Mesendoderm (in vitro differentiated cells): Measurements from ENCODE around the gene KLRD1.
"Not testable (repeated sequence)": the region's sequence is repeated elsewhere in the genome, so short reads cannot be mapped to it uniquely, and the experiment has no call there.

ENCODE experiments used
- DNase-seq: peaks from one replicate; pipeline ENCODE4 v3.0.0; 2013
- H2AK5ac ChIP-seq: 2 replicates; pipeline ENCODE4 v1.6.1; 2013; ENCODE audit warnings: low read length, inconsistent platforms
- H2BK120ac ChIP-seq: 2 replicates; pipeline ENCODE4 v1.6.1; 2013; ENCODE audit warnings: low read depth, mild to moderate bottlenecking, low read length, moderate library complexity, mixed read lengths
- H2BK15ac ChIP-seq: replicated peaks from 2 replicates; pipeline ENCODE4 v1.6.1; 2013; ENCODE audit warnings: low read depth, mild to moderate bottlenecking, moderate library complexity
- H2BK5ac ChIP-seq: 2 replicates; pipeline ENCODE4 v1.6.1; 2013; ENCODE audit warnings: low read length, inconsistent platforms
- H3K18ac ChIP-seq: 2 replicates; pipeline ENCODE4 v1.6.1; 2013; ENCODE audit warnings: mild to moderate bottlenecking, low read length, mixed read lengths
- H3K23ac ChIP-seq: one replicate; pipeline ENCODE4 v1.6.1; 2013; ENCODE audit warnings: low read length
- H3K27ac ChIP-seq: 2 replicates; pipeline ENCODE4 v1.5.1; 2013; ENCODE audit warnings: low read depth, mild to moderate bottlenecking, inconsistent platforms, low read length, moderate library complexity
- H3K27me3 ChIP-seq: 2 replicates; pipeline ENCODE4 v1.6.1; 2013; ENCODE audit warnings: low read length, control low read depth, mild to moderate bottlenecking, inconsistent platforms; ENCODE audit not compliant: insufficient read depth, poor library complexity
- H3K36me3 ChIP-seq: 2 replicates; pipeline ENCODE4 v1.6.1; 2013; ENCODE audit warnings: low read length, inconsistent platforms; ENCODE audit not compliant: control insufficient read depth, insufficient read depth
- H3K4ac ChIP-seq: one replicate; pipeline ENCODE4 v1.6.1; 2013; ENCODE audit warnings: low read depth, mild to moderate bottlenecking, low read length, moderate library complexity
- H3K4me1 ChIP-seq: 2 replicates; pipeline ENCODE4 v1.6.1; 2013; ENCODE audit warnings: low read depth, low read length, inconsistent platforms; ENCODE audit not compliant: control insufficient read depth
- H3K4me2 ChIP-seq: 2 replicates; pipeline ENCODE4 v1.6.1; 2013; ENCODE audit warnings: low read length
- H3K4me3 ChIP-seq: 2 replicates; pipeline ENCODE4 v1.5.1; 2013; ENCODE audit warnings: mild to moderate bottlenecking, low read length
- H3K56ac ChIP-seq: one replicate; pipeline ENCODE4 v1.6.1; 2013; ENCODE audit warnings: low read length
- H3K79me1 ChIP-seq: 2 replicates; pipeline ENCODE4 v1.6.1; 2013; ENCODE audit warnings: low read length, inconsistent platforms
- H3K79me2 ChIP-seq: 2 replicates; pipeline ENCODE4 v1.6.1; 2013; ENCODE audit warnings: mild to moderate bottlenecking, low read length; ENCODE audit not compliant: control insufficient read depth, insufficient read depth
- H3K9ac ChIP-seq: 2 replicates; pipeline ENCODE4 v1.6.1; 2013; ENCODE audit warnings: low read length, inconsistent platforms
- H4K5ac ChIP-seq: one replicate; pipeline ENCODE4 v1.6.1; 2013; ENCODE audit warnings: low read length
- H4K8ac ChIP-seq: one replicate; pipeline ENCODE4 v1.6.1; 2013; ENCODE audit warnings: low read depth, mild to moderate bottlenecking, control low read depth, low read length, moderate library complexity
- WGBS: extraction: QIAGEN DNeasy Blood & Tissue Kit; methylation state at CpG from one replicate; pipeline ENCODE4 v1.1.7; 2013; ENCODE audit warnings: low lambda C conversion rate, missing lambda C conversion rate; ENCODE audit not compliant: insufficient coverage; ENCODE audit errors: extremely low coverage; 5-methylcytosine and 5-hydroxymethylcytosine counted together

The KLRD1 gene

GRCh38 chr12:10319388-10319787 is 11.7 kb downstream of the KLRD1 start:
- Histone ChIP-seq H3K18ac (no peak overlapping the region), H3K9ac (no peak overlapping the region), H2AK5ac (no peak overlapping the region), H3K4me3 (no peak overlapping the region), H3K4me2 (no peak overlapping the region), H2BK15ac (no peak overlapping the region), H3K27me3 (no peaks in the 10 kb centered on the region), H3K4me1 (no peaks in the 10 kb centered on the region), H3K36me3 (no peaks in the 10 kb centered on the region), H2BK5ac (no peak overlapping the region), H3K56ac (no peak overlapping the region), H3K27ac (no peak overlapping the region), H4K8ac (no peak overlapping the region), H4K5ac (no peak overlapping the region), H3K79me1 (no peaks in the 10 kb centered on the region), H3K79me2 (no peaks in the 10 kb centered on the region), H3K23ac (no peak overlapping the region), H2BK120ac (no peak overlapping the region), H3K4ac (no peak overlapping the region)
- DNase-seq = no peak
- no CpG with 5 or more reads among the region's 2 CpGs for WGBS

GRCh38 chr12:10320643-10321042 is 13.0 kb downstream of the KLRD1 start:
- Histone ChIP-seq H2BK120ac (no peak overlapping the region), H3K4ac (no peak overlapping the region), H3K9ac (no peak overlapping the region), H3K4me2 (no peak overlapping the region), H4K5ac (no peak overlapping the region), H3K18ac (no peak overlapping the region), H4K8ac (no peak overlapping the region), H3K23ac (no peak overlapping the region), H3K79me2 (no peaks in the 10 kb centered on the region), H2AK5ac (no peak overlapping the region), H3K4me1 (no peaks in the 10 kb centered on the region), H3K79me1 (no peaks in the 10 kb centered on the region), H2BK5ac (no peak overlapping the region), H2BK15ac (no peak overlapping the region), H3K56ac (no peak overlapping the region), H3K27me3 (no peaks in the 10 kb centered on the region), H3K4me3 (no peak overlapping the region), H3K27ac (no peak overlapping the region), H3K36me3 (no peaks in the 10 kb centered on the region)
- no peak for DNase-seq
- WGBS = no CpG with 5 or more reads among the region's 1 CpG

- H3K4ac ChIP-seq, H2BK15ac ChIP-seq, H3K36me3 ChIP-seq, H4K8ac ChIP-seq, H2BK5ac ChIP-seq, H3K27ac ChIP-seq, H3K23ac ChIP-seq, H3K79me1 ChIP-seq, H2AK5ac ChIP-seq, H2BK120ac ChIP-seq, H3K79me2 ChIP-seq, H3K18ac ChIP-seq, H4K5ac ChIP-seq, H3K56ac ChIP-seq, H3K4me2 ChIP-seq, DNase-seq, H3K4me3 ChIP-seq, H3K4me1 ChIP-seq, H3K9ac ChIP-seq, H3K27me3 ChIP-seq: not testable (repeated sequence)
- no CpG with 5 or more reads among the region's 2 CpGs for whole genome bisulfite sequencing
These were observed 21.0 kb downstream of the KLRD1 start for GRCh38 chr12:10328691-10329090.

- no peak overlapping the region for H2AK5ac ChIP-seq
- no peak overlapping the region for H2BK120ac ChIP-seq
- no peak overlapping the region for H3K9ac ChIP-seq
- no peak overlapping the region for H2BK5ac ChIP-seq
- no peak overlapping the region for H3K23ac ChIP-seq
- H3K4me2 ChIP-seq = no peak overlapping the region
- no peaks in the 10 kb centered on the region for H3K79me1 ChIP-seq
- H3K18ac ChIP-seq = no peak overlapping the region
- H4K8ac ChIP-seq = no peak overlapping the region
- no peaks in the 10 kb centered on the region for H3K4me1 ChIP-seq
- no peaks in the 10 kb centered on the region for H3K27me3 ChIP-seq
- H3K4ac ChIP-seq = no peak overlapping the region
- no peak overlapping the region for H3K56ac ChIP-seq
- H3K4me3 ChIP-seq = no peak overlapping the region
- DNase-seq = peak; percentile 79
- H4K5ac ChIP-seq = no peak overlapping the region
- no peaks in the 10 kb centered on the region for H3K36me3 ChIP-seq
- H3K27ac ChIP-seq = no peak overlapping the region
- H3K79me2 ChIP-seq = no peaks in the 10 kb centered on the region
- no peak overlapping the region for H2BK15ac ChIP-seq
- WGBS = no CpG with 5 or more reads among the region's 2 CpGs
These were observed 24.1 kb downstream of the KLRD1 start for GRCh38 chr12:10331642-10332239.

GRCh38 chr12:10336196-10336595 is 28.5 kb downstream of the KLRD1 start:
- H3K4me2 ChIP-seq, H3K9ac ChIP-seq, DNase-seq, H2AK5ac ChIP-seq, H4K5ac ChIP-seq, H2BK15ac ChIP-seq, H3K4me1 ChIP-seq, H3K27me3 ChIP-seq, H2BK5ac ChIP-seq, H3K79me1 ChIP-seq, H3K23ac ChIP-seq, H3K79me2 ChIP-seq, H3K4ac ChIP-seq, H2BK120ac ChIP-seq, H3K27ac ChIP-seq, H3K4me3 ChIP-seq, H3K36me3 ChIP-seq, H4K8ac ChIP-seq: not testable (repeated sequence)
- peak overlapping the region; percentile 25 for H3K56ac ChIP-seq
- no CpG with 5 or more reads among the region's 4 CpGs for WGBS
- H3K18ac ChIP-seq = peak overlapping the region; percentile 84

GRCh38 chr12:10338470-10338869 is 30.8 kb downstream of the KLRD1 start:
- H3K4me2 ChIP-seq, H3K36me3 ChIP-seq, H3K4me3 ChIP-seq, H3K27me3 ChIP-seq, H2BK15ac ChIP-seq, H3K4me1 ChIP-seq, H3K27ac ChIP-seq, H3K23ac ChIP-seq, H3K9ac ChIP-seq, H3K18ac ChIP-seq, H3K56ac ChIP-seq, H3K79me1 ChIP-seq, H4K5ac ChIP-seq, H2BK120ac ChIP-seq, H2AK5ac ChIP-seq, H4K8ac ChIP-seq, H3K79me2 ChIP-seq, H2BK5ac ChIP-seq, H3K4ac ChIP-seq, DNase-seq: not testable (repeated sequence)
- no CpG with 5 or more reads among the region's 4 CpGs for WGBS
